Colonic mucosa (tissue), 4 donors: Measurements from ENCODE around the gene RASSF7. TPM values are rescaled to one million over a fixed set of nuclear protein-coding genes. Genes with fewer than 3 reads are reported as not detected.

Experiments
- DNase-seq: peaks from one replicate; pipeline ENCODE4 v3.0.0-alpha.2; 2020
- H3K27ac ChIP-seq: fragments of 200-600 bp; one replicate; pipeline ENCODE4 v1.8.0; 2021
- H3K27me3 ChIP-seq: fragments of 200-600 bp; one replicate; pipeline ENCODE4 v1.8.0; 2021
- H3K36me3 ChIP-seq: fragments of 200-600 bp; one replicate; pipeline ENCODE4 v1.8.0; 2021
- H3K4me1 ChIP-seq: fragments of 200-600 bp; one replicate; pipeline ENCODE4 v1.8.0; 2021; ENCODE audit warnings: mild to moderate bottlenecking
- H3K4me3 ChIP-seq: fragments of 200-600 bp; one replicate; pipeline ENCODE4 v1.8.0; 2021
- H3K9ac ChIP-seq, 2 donors: one replicate each; pipeline ENCODE4 v1.7.0; 2013; ENCODE audit warnings: control low read depth in 2 of 2, low read depth in 2 of 2, low read length in 2 of 2
- H3K9me3 ChIP-seq: fragments of 200-600 bp; one replicate; pipeline ENCODE4 v1.8.0; 2021
- CTCF ChIP-seq: fragments of 200-600 bp; IDR thresholded peaks from one replicate; pipeline ENCODE4 v1.8.0; 2022; ENCODE audit warnings: antibody characterized with exemption, mild to moderate bottlenecking
- intact Hi-C: fragments of 100-400 bp; cut with DNase I; formaldehyde crosslinking; loops from one replicate; pipeline ENCODE4 v1.14.1; 2022
- total RNA-seq, 2 donors: library from RNA; stranded (reverse); fragmentation: NEBNext Ultra II Directional in 1 of 2; extraction: Animal tissue kit (Norgen Biotek cat#: 25700) in 1 of 2; gene quantifications; one replicate each; pipeline ENCODE4 v1.2.1, GENCODE V29; 2021
- donor health status: healthy.
- donor health status: DM: no; HTN: no; CAD: no.
- donor health status: DM: no; HTN: no; CAD: no.

RASSF7 gene
- total RNA-seq, 2 donors from 2014 or later: 108 to 139 TPM

GRCh38 chr11:606245-606644 lies 45.5 kb downstream of the RASSF7 start:
- H3K9ac ChIP-seq: no peak overlapping the region
- no peaks in the 10 kb centered on the region for H3K9me3 ChIP-seq
- intact Hi-C loops: no loop called here
- H3K4me3 ChIP-seq: no peak overlapping the region
- no peaks in the 10 kb centered on the region for H3K27me3 ChIP-seq
- H3K27ac ChIP-seq: no peak overlapping the region
- H3K4me1 ChIP-seq: no peaks in the 10 kb centered on the region
- no peak for TF ChIP-seq CTCF
- peaks cover 38% of the 10 kb centered on the region for H3K36me3 ChIP-seq
- DNase-seq: no peak

- H3K27ac ChIP-seq: no peak overlapping the region
- intact Hi-C loops: no loop called here
- no peaks in the 10 kb centered on the region for H3K27me3 ChIP-seq
- TF ChIP-seq CTCF: no peak
- no peak for DNase-seq
- no peak overlapping the region for H3K4me3 ChIP-seq
- H3K9ac ChIP-seq: no peak overlapping the region
- peaks cover 36% of the 10 kb centered on the region for H3K36me3 ChIP-seq
- H3K9me3 ChIP-seq: no peaks in the 10 kb centered on the region
- H3K4me1 ChIP-seq: peaks cover 8% of the 10 kb centered on the region
These were observed 46.4 kb downstream of the RASSF7 start for GRCh38 chr11:607020-607780.

- no peak for TF ChIP-seq CTCF
- Histone ChIP-seq H3K9ac (no peak overlapping the region), H3K9me3 (no peaks in the 10 kb centered on the region), H3K4me1 (peaks cover 15% of the 10 kb centered on the region), H3K4me3 (no peak overlapping the region), H3K27ac (no peak overlapping the region), H3K36me3 (peaks cover 40% of the 10 kb centered on the region), H3K27me3 (no peaks in the 10 kb centered on the region)
- intact Hi-C loops: no loop called here
- no peak for DNase-seq
These were observed 47.3 kb downstream of the RASSF7 start for GRCh38 chr11:607971-608659.

- Histone ChIP-seq H3K9me3 (no peaks in the 10 kb centered on the region), H3K4me3 (no peak overlapping the region), H3K9ac (no peak overlapping the region), H3K36me3 (peaks cover 41% of the 10 kb centered on the region), H3K4me1 (peaks cover 19% of the 10 kb centered on the region), H3K27me3 (no peaks in the 10 kb centered on the region), H3K27ac (no peak overlapping the region)
- DNase-seq: no peak
- no peak for TF ChIP-seq CTCF
- intact Hi-C loops: no loop called here
These were observed 48.1 kb downstream of the RASSF7 start for GRCh38 chr11:608791-609251.

- Histone ChIP-seq H3K27me3 (no peaks in the 10 kb centered on the region), H3K36me3 (peaks cover 41% of the 10 kb centered on the region), H3K9ac (no peak overlapping the region), H3K4me1 (peaks cover 25% of the 10 kb centered on the region), H3K4me3 (no peak overlapping the region), H3K27ac (no peak overlapping the region), H3K9me3 (no peaks in the 10 kb centered on the region)
- DNase-seq: no peak
- no peak for TF ChIP-seq CTCF
- intact Hi-C loops: no loop called here
These were observed 48.6 kb downstream of the RASSF7 start for GRCh38 chr11:609341-609811.
